HuH-7.5 (cell line): ENCODE measurements around the gene PTPRN.
"Not testable (repeated sequence)": the region's sequence is repeated elsewhere in the genome, so short reads cannot be mapped to it uniquely, and the experiment has no call there.

Experiments used
- DNase-seq: peaks from one replicate; pipeline ENCODE4 v3.0.0; 2011; ENCODE audit warnings: low spot score

PTPRN gene

GRCh38 chr2:219287580-219288265 is 21.5 kb downstream of the PTPRN start:
- DNase-seq: peak; percentile 5

GRCh38 chr2:219287116-219287440 is 22.1 kb downstream of the PTPRN start:
- not testable (repeated sequence) for DNase-seq

- DNase-seq: peak; percentile 9
Measured at GRCh38 chr2:219286436-219287115, 22.6 kb downstream of the PTPRN start.

GRCh38 chr2:219285894-219286425 is 23.2 kb downstream of the PTPRN start:
- DNase-seq: no peak

GRCh38 chr2:219285373-219285735 is 23.8 kb downstream of the PTPRN start:
- no peak for DNase-seq

- no peak for DNase-seq
Measured at GRCh38 chr2:219284501-219285372, 24.5 kb downstream of the PTPRN start.

GRCh38 chr2:219282943-219283581 is 26.1 kb downstream of the PTPRN start:
- DNase-seq: no peak

GRCh38 chr2:219282375-219282774 is 26.8 kb downstream of the PTPRN start:
- DNase-seq: no peak

- DNase-seq: no peak
Measured at GRCh38 chr2:219281588-219281987, 27.6 kb downstream of the PTPRN start.

GRCh38 chr2:219280651-219281050 is 28.6 kb downstream of the PTPRN start:
- no peak for DNase-seq

GRCh38 chr2:219279916-219280516 is 29.2 kb downstream of the PTPRN start:
- no peak for DNase-seq

- DNase-seq: peak; percentile 98
Measured at GRCh38 chr2:219279151-219279915, 29.9 kb downstream of the PTPRN start, which contains the start of gene DNAJB2. TSS of gene DNAJB2 (plus strand) at chr2:219279366. CDS start at chr2:219279834, 468 bp downstream.

GRCh38 chr2:219278655-219279150 is 30.5 kb downstream of the PTPRN start:
- no peak for DNase-seq

- peak; percentile 78 for DNase-seq
Measured at GRCh38 chr2:219277703-219278654, 31.2 kb downstream of the PTPRN start.

GRCh38 chr2:219274361-219274921 is 34.8 kb downstream of the PTPRN start:
- no peak for DNase-seq

- DNase-seq: no peak
Measured at GRCh38 chr2:219273937-219274336, 35.3 kb downstream of the PTPRN start.

GRCh38 chr2:219272995-219273394 is 36.2 kb downstream of the PTPRN start:
- no peak for DNase-seq

GRCh38 chr2:219272356-219272755 is 36.8 kb downstream of the PTPRN start:
- DNase-seq: no peak

- DNase-seq: no peak
Measured at GRCh38 chr2:219271021-219271420, 38.2 kb downstream of the PTPRN start.
